Pancreas (tissue), 10 donors: Measurements from ENCODE around the gene NOB1. TPM values are rescaled to one million over a fixed set of nuclear protein-coding genes. Genes with fewer than 3 reads are reported as not detected.
A peak's percentile ranks its signal among the peaks of the same experiment; 100 is the strongest.
"Not testable (repeated sequence)": the region's sequence is repeated elsewhere in the genome, so short reads cannot be mapped to it uniquely, and the experiment has no call there.

Source experiments
- ATAC-seq, 4 donors: fragments of 200-7000 bp; cut with Tn5 transposase; one replicate each; pipeline versions ENCODE4 v1.8.0 to v1.9.1; 2020; ENCODE audit warnings: mild to moderate bottlenecking in 4 of 4, moderate library complexity in 4 of 4
- DNase-seq, 6 donors: peaks; one replicate each; pipeline ENCODE4 v3.0.0-alpha.2; 2020
- FAIRE-seq: peaks from 2 replicates; lab custom pipeline; 2012; peaks lifted over from hg19 to GRCh38; lab: Jason Lieb, UNC
- H3K27ac ChIP-seq, 4 donors: fragments of 200-600 bp; sonication (generic); 1 replicate in 3 of 4; 2 replicates in 1 of 4; pipeline versions ENCODE4 v1.5.0 to v1.8.0; 2020
- H3K27me3 ChIP-seq, 4 donors: fragments of 200-600 bp; one replicate each; pipeline ENCODE4 v1.8.0; 2021
- H3K36me3 ChIP-seq, 3 donors: fragments of 200-600 bp; sonication (generic) in 1 of 3; one replicate each; pipeline versions ENCODE4 v1.5.0 to v1.8.0; 2020 to 2021
- H3K4me1 ChIP-seq, 3 donors: fragments of 200-600 bp; one replicate each; pipeline ENCODE4 v1.8.0; 2021
- H3K4me3 ChIP-seq, 4 donors: fragments of 200-600 bp; sonication (generic) in 2 of 4; one replicate each; pipeline versions ENCODE4 v1.5.0 to v1.8.0; 2020 to 2021
- H3K9me3 ChIP-seq, 4 donors: fragments of 200-600 bp; one replicate each; pipeline ENCODE4 v1.8.0; 2021
- CTCF ChIP-seq, 4 donors: fragments of 200-600 bp; sonication (generic) in 3 of 4; IDR thresholded peaks; one replicate each; pipeline versions ENCODE4 v1.5.0 to v1.8.0; 2021; ENCODE audit warnings: antibody characterized with exemption in 4 of 4
- WGBS, 2 donors: extraction: QIAGEN DNeasy Blood & Tissue Kit; methylation state at CpG; one replicate each; pipeline ENCODE4 v1.1.7; 2013; 5-methylcytosine and 5-hydroxymethylcytosine counted together
- intact Hi-C, 3 donors: fragments of 100-400 bp; cut with DNase I; formaldehyde crosslinking; loops; one replicate each; pipeline versions ENCODE4 v1.11.1 to v1.14.2; 2022
- polyA plus RNA-seq, 2 donors: library from polyadenylated mRNA; stranded (reverse); fragments of 200-250 nt; gene quantifications; one replicate each; pipeline ENCODE4 v1.2.3, GENCODE V29; 2013
- total RNA-seq, 6 donors: library from RNA; stranded (reverse); fragmentation: NEBNext Ultra II Directional in 4 of 6; extraction: Animal tissue kit (Norgen Biotek cat#: 25700) in 4 of 6; gene quantifications; one replicate each; pipeline versions ENCODE4 v1.2.1 to v1.2.4, GENCODE V29; 2021 to 2023
- donor health status: healthy with polysubstance abuse.
- donor health status: DM: no; HTN: no; CAD: no; lungs with moderate emphysema.
- donor health status: DM: no; HTN: no; CAD: no.
- donor health status: control.
- donor health status: control.
- donor health status: Bipolar disorder and iron deficiency.
- donor health status: DM: yes; HTN: yes; CAD: no.
- donor health status: DM: no; HTN: no; CAD: no.
- donor health status: DM: no; HTN: no; CAD: no.
- donor health status: DM: yes; HTN: yes; CAD: no.

NOB1 gene
- total and polyA plus RNA-seq, 8 donors, result 33.4 to 123 (median 55.1) TPM

GRCh38 chr16:69796285-69797118 is 41.8 kb upstream of the NOB1 start:
- Histone ChIP-seq H3K4me1 (peaks cover 0 to 3% (median 0%) of the 10 kb centered on the region in 3 donors), H3K27ac (no peak overlapping the region), H3K9me3 (no peaks in the 10 kb centered on the region), H3K27me3 (no peaks in the 10 kb centered on the region), H3K36me3 (peaks cover 0 to 6% (median 0%) of the 10 kb centered on the region in 3 donors), H3K4me3 (no peak overlapping the region)
- ATAC-seq (peak; percentile 83 to 95 (median 93)), DNase-seq (peak in 2 of 6 donors; percentile 17 to 48), FAIRE-seq (no peak)
- 41 to 43% methylated on average over 19 of the region's 19 CpGs for WGBS, 2 donors
- TF ChIP-seq CTCF (IDR thresholded peaks at IDR 0.05), result peak; percentile 72 to 85 (median 78)
- intact Hi-C loops, result loop anchor here in 2 of 3 donors (5.0 kb wide), 1 partner anchor 136 kb away; no protein-coding TSS in a partner anchor

- Histone ChIP-seq H3K4me3 (no peak overlapping the region), H3K36me3 (peaks cover 0 to 6% (median 0%) of the 10 kb centered on the region in 3 donors), H3K4me1 (peaks cover 0 to 3% (median 0%) of the 10 kb centered on the region in 3 donors), H3K27me3 (no peaks in the 10 kb centered on the region), H3K27ac (no peak overlapping the region), H3K9me3 (no peaks in the 10 kb centered on the region)
- WGBS, 2 donors, result 84 to 85% methylated on average over 2 of the region's 2 CpGs
- intact Hi-C loops, result no loop called here
- ATAC-seq (no peak), DNase-seq (no peak), FAIRE-seq (no peak)
- TF ChIP-seq CTCF (IDR thresholded peaks at IDR 0.05), result no peak
Measured at GRCh38 chr16:69794486-69794885, 39.8 kb upstream of the NOB1 start.

- WGBS, 2 donors, result 91 to 97% methylated on average over 4 of the region's 4 CpGs
- no peaks in the 10 kb centered on the region for H3K27me3 ChIP-seq
- FAIRE-seq (no peak), ATAC-seq (no peak), DNase-seq (no peak)
- H3K4me1 ChIP-seq, result peaks cover 0 to 2% (median 0%) of the 10 kb centered on the region in 3 donors
- H3K36me3 ChIP-seq, result peaks cover 0 to 6% (median 0%) of the 10 kb centered on the region in 3 donors
- H3K4me3 ChIP-seq, result no peak overlapping the region
- no peak for TF ChIP-seq CTCF (IDR thresholded peaks at IDR 0.05)
- intact Hi-C loops, result no loop called here
- no peaks in the 10 kb centered on the region for H3K9me3 ChIP-seq
- no peak overlapping the region for H3K27ac ChIP-seq
Measured at GRCh38 chr16:69793526-69793925, 38.8 kb upstream of the NOB1 start.

GRCh38 chr16:69791391-69791847 is 36.7 kb upstream of the NOB1 start:
- WGBS, 2 donors, result 95 to 98% methylated on average over 6 of the region's 6 CpGs
- intact Hi-C loops, H3K4me3 ChIP-seq, H3K9me3 ChIP-seq, H3K27me3 ChIP-seq, H3K4me1 ChIP-seq, DNase-seq, FAIRE-seq, ATAC-seq, H3K27ac ChIP-seq: not testable (repeated sequence)
- H3K36me3 ChIP-seq, result peaks cover 0 to 11% (median 0%) of the 10 kb centered on the region in 3 donors

GRCh38 chr16:69787883-69788282 is 33.2 kb upstream of the NOB1 start:
- ATAC-seq, result no peak
- no peaks in the 10 kb centered on the region for H3K4me1 ChIP-seq
- H3K9me3 ChIP-seq, result no peaks in the 10 kb centered on the region
- FAIRE-seq, result no peak
- H3K27ac ChIP-seq, result no peak overlapping the region
- no peak overlapping the region for H3K4me3 ChIP-seq
- no peaks in the 10 kb centered on the region for H3K27me3 ChIP-seq
- no peak for TF ChIP-seq CTCF (IDR thresholded peaks at IDR 0.05)
- WGBS, 2 donors, result 91 to 96% methylated on average over 4 of the region's 4 CpGs
- H3K36me3 ChIP-seq, result peaks cover 0 to 11% (median 0%) of the 10 kb centered on the region in 3 donors
- DNase-seq, result no peak
- intact Hi-C loops, result no loop called here
